ENCODE measurements around the gene EEIG1.

EEIG1 gene

GRCh38 chr9:128001151-128001778, 20.5 kb upstream of the EEIG1 start:
- DNase-seq: no peak

GRCh38 chr9:127999461-127999860, 18.7 kb upstream of the EEIG1 start:
- DNase-seq: no peak

GRCh38 chr9:127993721-127994120, 12.9 kb upstream of the EEIG1 start:
- no peak for DNase-seq

GRCh38 chr9:127991757-127992274, 11.0 kb upstream of the EEIG1 start:
- DNase-seq: no peak

GRCh38 chr9:127991017-127991756, 10.4 kb upstream of the EEIG1 start:
- DNase-seq: no peak

- DNase-seq: no peak
These were observed 9.8 kb upstream of the EEIG1 start for GRCh38 chr9:127990554-127990953.

- no peak for DNase-seq
These were observed 8.3 kb upstream of the EEIG1 start for GRCh38 chr9:127989094-127989493.

GRCh38 chr9:127987103-127987614, 6.4 kb upstream of the EEIG1 start:
- peak; percentile 38 for DNase-seq

- DNase-seq: no peak
These were observed 4.2 kb upstream of the EEIG1 start for GRCh38 chr9:127985011-127985410.

GRCh38 chr9:127983847-127984289, 3.1 kb upstream of the EEIG1 start:
- peak; percentile 30 for DNase-seq

- peak; percentile 19 for DNase-seq
These were observed 2.1 kb upstream of the EEIG1 start for GRCh38 chr9:127982912-127983311.

GRCh38 chr9:127981559-127982121, 851 bp upstream of the EEIG1 start:
- DNase-seq: peak; percentile 45

GRCh38 chr9:127980060-127980705, 606 bp downstream of the EEIG1 start:
- peak; percentile 58 for DNase-seq

GRCh38 chr9:127979333-127980059, 1.3 kb downstream of the EEIG1 start:
- peak; percentile 66 for DNase-seq

- DNase-seq: no peak
These were observed 1.8 kb downstream of the EEIG1 start for GRCh38 chr9:127979015-127979332.

GRCh38 chr9:127977884-127978647, 2.7 kb downstream of the EEIG1 start:
- DNase-seq: peak; percentile 53

- peak; percentile 38 for DNase-seq
These were observed 3.5 kb downstream of the EEIG1 start for GRCh38 chr9:127977009-127977883.

GRCh38 chr9:127976498-127976897, 4.3 kb downstream of the EEIG1 start:
- DNase-seq: peak; percentile 37

- peak; percentile 34 for DNase-seq
These were observed 5.1 kb downstream of the EEIG1 start for GRCh38 chr9:127975376-127976315.

Data from right forelimb (tissue), 1 donor.